ENCODE data around the gene FAAP24. TPM values are rescaled to one million over a fixed set of nuclear protein-coding genes. Genes with fewer than 3 reads are reported as not detected.

Gene FAAP24
- total RNA-seq, 4 donors from 2014 or later, result 2.0 to 3.8 TPM; not detected in 2

Other genes starting within 250 kb of the FAAP24 start
- gene SLC7A9, start 102.5 kb upstream of the FAAP24 start, total RNA-seq, result 1 to 10 TPM in 1 of 4 donors, not detected in 3; 1.1 TPM
- 10 to 100 TPM in 2 of 4 donors, 1 to 10 TPM in 2; 5.1 to 29.2 (median 10.6) TPM for gene CEP89, start 284 bp upstream of the FAAP24 start, total RNA-seq
- 10 to 100 TPM in 1 of 4 donors, 1 to 10 TPM in 2, under 1 TPM in 1; under 0.01 to 10.6 (median 5.1) TPM for gene RHPN2, start 92.6 kb downstream of the FAAP24 start, total RNA-seq
- 10 to 100 TPM in 2 of 4 donors, 1 to 10 TPM in 1, under 1 TPM in 1; under 0.01 to 13.1 (median 7.4) TPM for gene GPATCH1, start 108.9 kb downstream of the FAAP24 start, total RNA-seq
- gene WDR88, start 159.9 kb downstream of the FAAP24 start, total RNA-seq, result not detected
- 10 to 100 TPM in 3 of 4 donors, 1 to 10 TPM in 1; 5.9 to 26.9 (median 23.3) TPM for gene LRP3, start 222.1 kb downstream of the FAAP24 start, total RNA-seq